Hypothalamus (tissue), 51 donors: ENCODE data around the gene OSBPL1A.
"Not testable (repeated sequence)": the region's sequence is repeated elsewhere in the genome, so short reads cannot be mapped to it uniquely, and the experiment has no call there.

ENCODE experiments used
- DNase-seq, 51 donors: peaks; one replicate each; lab custom pipeline; 2025; lab: John Stamatoyannopoulos, UW

OSBPL1A gene

GRCh38 chr18:24398540-24398939, 916 bp upstream of the OSBPL1A start:
- DNase-seq: peak in 3 of 51 donors; percentile 5 to 20 (median 11)

- DNase-seq: peak; percentile 32 to 88 (median 69)
Observed at GRCh38 chr18:24397131-24397693, 412 bp downstream of the OSBPL1A start.

GRCh38 chr18:24396082-24396633, 1.5 kb downstream of the OSBPL1A start:
- DNase-seq: peak in 1 of 51 donors; percentile 33

DNA sequence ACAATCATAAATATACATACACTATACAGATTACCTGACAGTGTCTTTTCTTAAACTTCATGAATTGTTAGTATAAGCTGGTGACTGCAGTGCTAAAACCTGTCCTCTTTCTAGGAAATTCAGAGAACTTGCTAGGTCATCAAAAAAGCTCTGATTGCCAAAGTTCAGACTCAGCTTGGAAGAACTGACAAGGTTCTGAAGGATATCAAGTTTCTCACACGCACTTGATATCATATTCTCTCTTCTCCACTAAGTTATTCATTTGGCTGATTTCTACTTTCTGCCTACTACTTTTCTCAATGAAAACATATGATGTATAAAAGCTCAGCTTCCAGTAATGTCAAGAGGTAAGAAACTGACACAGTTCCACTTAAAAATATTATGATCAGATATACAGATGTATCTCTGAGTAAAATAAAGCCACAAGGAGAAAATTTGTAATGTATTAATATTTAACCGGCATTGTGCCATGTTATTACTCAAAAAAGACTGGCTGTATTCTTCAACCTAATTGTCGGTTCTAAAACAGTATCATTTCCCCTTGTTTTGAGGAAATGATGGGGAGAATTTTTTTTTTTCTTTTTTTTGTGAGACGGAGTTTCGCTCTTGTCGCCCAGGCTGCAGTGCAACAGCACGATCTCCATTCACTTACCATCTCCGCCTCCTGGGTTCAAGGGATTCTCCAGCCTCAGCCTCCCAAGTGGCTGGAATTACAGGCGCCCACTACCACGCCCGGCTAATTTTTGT, 2.4 kb downstream of the OSBPL1A start:
- DNase-seq: no peak

DNA sequence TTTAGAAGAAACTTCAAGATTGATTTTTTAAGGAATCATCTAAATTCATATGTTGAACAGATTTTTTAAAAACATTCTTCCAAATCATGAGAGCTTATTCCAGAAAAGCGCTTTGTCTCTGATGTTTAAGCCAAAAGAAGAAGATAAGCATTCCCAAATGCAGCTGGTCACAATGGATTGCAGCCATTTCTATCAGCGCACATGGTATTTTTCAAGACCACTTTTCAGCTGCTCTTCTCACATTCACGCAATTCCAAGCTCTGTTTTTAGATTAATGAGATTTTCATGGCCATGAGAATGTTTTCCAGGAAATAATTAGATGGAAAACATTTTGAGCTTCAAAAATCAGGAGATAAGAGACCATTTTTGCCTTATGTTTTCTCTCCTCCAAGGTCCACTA, 8.7 kb downstream of the OSBPL1A start:
- DNase-seq: no peak

GRCh38 chr18:24386681-24387080, 10.9 kb downstream of the OSBPL1A start:
- DNase-seq: no peak

DNA sequence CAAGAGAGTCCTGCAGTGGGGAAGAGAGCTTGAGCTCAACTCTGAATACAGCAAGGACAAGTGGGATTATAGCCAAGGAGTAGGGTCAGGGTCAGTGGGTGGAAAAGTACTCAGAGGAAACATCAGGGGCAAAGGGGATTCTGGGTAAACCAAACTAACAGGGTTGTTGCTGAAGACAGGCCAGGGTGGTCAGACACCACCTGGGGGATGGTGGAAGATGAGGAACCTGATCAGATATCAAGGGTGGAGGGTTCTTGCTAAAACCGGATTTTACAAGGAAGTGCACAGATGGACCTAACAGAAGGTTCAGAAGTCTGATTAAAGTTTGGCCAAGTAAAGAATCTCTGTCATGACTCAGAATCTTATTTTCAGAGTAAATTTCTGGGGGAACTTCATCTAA, 16.5 kb downstream of the OSBPL1A start:
- DNase-seq: no peak

- no peak for DNase-seq
Observed at GRCh38 chr18:24380163-24380747, 17.4 kb downstream of the OSBPL1A start.

- DNase-seq: no peak
Observed at GRCh38 chr18:24378598-24378997, 19.0 kb downstream of the OSBPL1A start.

GRCh38 chr18:24376531-24376930, 21.1 kb downstream of the OSBPL1A start:
- not testable (repeated sequence) for DNase-seq

DNA sequence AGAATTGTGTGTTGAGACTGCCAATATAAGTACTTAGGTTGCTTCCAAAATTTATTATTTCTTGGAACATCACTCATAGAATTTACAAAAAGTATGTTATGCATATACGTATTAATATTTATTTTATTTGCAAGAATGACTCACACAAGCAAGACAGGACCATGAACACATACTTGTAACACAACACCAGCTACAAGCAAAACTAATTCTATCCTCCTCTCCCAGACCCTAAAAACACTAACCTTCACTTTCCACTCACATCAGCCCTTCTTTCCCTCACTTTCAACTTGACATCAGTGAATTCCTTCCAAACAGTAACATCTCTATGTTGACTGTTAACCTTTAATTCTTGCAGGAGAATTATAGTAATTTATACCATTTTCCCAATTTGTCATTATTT, 24.3 kb downstream of the OSBPL1A start:
- no peak for DNase-seq

DNA sequence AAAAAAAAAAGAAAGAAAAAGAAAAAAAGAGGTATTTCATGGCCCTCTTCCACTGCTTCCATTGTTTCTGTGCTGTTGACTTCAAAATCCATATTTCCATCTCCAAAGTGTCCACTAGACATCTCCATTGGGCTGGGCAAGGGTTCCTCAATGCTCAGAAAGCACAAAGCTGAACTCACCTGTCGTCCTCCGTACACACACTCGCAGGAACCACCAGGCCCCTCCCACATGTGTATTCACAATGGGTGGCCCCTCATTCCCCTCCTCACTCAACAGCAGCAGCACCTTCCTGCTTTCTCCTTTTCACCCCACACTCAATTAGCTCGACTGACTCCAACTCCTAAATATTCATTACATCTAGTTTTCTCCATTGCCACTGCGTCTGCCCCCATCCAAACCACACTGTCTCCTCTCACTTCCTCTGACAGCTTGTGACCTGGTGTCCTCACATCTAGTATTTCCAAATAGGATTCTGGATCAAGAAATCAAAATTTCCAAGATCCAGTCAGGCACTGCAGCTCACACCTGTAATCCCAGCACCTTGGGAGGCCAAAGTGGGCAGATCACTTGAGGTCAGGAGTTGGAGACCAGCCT, 25.2 kb downstream of the OSBPL1A start:
- no peak for DNase-seq

- DNase-seq: no peak
Observed at GRCh38 chr18:24370120-24370519, 27.5 kb downstream of the OSBPL1A start.

DNA sequence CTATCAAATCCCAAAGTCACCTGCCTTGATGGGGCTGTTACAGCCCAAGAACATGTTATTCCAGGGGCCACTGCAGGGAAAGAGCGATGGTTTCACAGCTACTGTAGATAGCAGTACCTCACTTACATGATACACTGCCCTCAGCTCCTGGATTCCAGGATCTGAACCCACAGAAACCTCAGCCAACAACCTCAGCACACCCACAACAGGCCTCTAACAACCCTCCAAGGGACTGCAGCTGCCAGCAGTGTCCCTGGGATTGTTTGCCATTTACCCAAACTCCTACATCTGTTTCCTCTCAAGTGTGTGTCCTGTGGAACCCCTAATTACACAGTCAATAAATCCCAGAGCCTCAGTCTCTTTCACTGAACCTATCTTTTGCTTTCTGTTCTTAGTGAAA, 28.2 kb downstream of the OSBPL1A start:
- DNase-seq: no peak

DNA sequence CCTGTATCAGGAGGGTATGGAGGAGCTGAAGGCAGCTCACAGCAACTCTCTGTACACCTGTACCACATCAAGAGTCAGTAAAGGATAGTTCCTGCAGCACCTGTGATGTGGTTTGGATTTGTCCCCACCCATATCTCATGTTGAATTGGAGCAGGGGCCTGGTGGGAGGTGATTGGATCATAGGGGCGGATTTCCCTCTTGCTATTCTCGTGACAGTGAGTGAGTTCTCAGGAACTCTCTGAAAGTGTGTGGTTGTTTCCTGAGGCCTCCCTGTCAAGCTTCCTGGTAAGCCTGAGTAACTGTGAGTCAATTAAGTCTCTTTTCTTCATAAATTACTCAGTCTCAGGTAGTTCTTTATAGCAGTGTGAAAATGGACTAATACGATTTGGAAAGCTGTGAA, 28.9 kb downstream of the OSBPL1A start:
- peak in 1 of 51 donors; percentile 7 for DNase-seq

GRCh38 chr18:24366328-24366727, 31.3 kb downstream of the OSBPL1A start:
- DNase-seq: no peak

- no peak for DNase-seq
Observed at GRCh38 chr18:24364177-24364576, 33.4 kb downstream of the OSBPL1A start.

DNA sequence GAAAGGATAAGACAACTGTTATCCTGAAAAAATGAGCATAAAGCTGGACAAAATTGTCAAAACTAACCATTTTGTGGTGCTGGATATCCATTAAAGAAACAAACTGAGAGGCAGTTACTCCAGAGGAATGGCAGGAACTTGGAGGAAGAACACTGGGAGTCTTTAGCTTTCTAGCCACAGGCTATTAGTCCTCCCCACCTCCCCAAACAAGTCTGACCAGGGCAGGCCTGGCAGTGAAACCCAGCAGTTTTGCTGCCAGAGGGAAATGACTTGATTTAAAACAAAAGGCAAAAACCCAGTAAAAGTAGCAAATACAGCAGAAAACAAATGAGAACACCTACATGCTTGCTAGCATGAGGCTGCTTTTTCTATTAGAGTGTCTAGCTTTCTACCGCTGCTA, 34.9 kb downstream of the OSBPL1A start:
- DNase-seq: no peak

GRCh38 chr18:24359787-24360530, 37.7 kb downstream of the OSBPL1A start:
- peak in 9 of 51 donors; percentile 5 to 49 (median 15) for DNase-seq

DNA sequence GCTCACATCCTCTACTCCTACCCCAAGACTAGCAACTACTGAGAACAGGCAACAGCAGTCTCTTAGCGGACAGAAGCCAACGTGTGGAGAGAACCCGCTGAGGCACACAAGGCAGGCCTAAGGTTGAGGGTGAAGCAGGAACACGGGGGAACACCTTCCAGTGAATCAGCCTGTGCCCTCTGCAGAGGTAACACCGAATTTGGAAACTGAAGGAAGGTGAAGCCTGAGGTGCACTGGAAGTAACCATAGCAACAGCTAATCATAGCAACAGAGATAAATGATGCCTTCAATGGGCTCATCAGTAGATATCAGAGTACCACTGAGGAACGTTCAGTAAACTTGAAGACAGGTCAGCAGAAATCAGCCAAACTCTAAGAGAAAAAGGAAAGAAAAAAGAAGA, 43.3 kb downstream of the OSBPL1A start:
- no peak for DNase-seq

DNA sequence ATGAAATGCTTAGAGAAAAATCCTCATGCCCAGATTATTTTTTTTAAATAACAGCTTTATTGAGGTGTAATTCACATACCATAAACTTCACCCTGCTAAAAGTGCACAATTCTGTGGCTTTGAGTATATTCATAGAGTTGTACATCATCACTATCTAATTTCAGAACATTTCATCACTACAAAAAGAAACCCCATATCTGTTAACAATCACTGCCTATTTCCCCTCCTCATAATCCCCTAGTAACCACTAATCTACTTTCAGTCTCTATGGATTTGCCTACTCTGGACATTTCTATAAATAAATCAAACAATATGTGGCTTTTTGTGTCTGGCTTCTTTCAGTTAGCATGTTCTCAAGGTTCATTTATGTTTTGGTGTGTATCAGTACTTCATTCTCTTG, 51.4 kb downstream of the OSBPL1A start:
- DNase-seq: no peak
